GM19395 (cell line): Measurements from ENCODE around the gene KIRREL1.
"Not testable (repeated sequence)": the region's sequence is repeated elsewhere in the genome, so short reads cannot be mapped to it uniquely, and the experiment has no call there.

Experiments used
- ATAC-seq: cut with Tn5 transposase; IDR thresholded peaks from one replicate; pipeline ENCODE4 v1.9.1; 2021; ENCODE audit warnings: mild to moderate bottlenecking, moderate library complexity; ENCODE audit not compliant: unreplicated experiment

KIRREL1 gene

GRCh38 chr1:158128531-158128930, 135.1 kb downstream of the KIRREL1 start:
- not testable (repeated sequence) for ATAC-seq

DNA sequence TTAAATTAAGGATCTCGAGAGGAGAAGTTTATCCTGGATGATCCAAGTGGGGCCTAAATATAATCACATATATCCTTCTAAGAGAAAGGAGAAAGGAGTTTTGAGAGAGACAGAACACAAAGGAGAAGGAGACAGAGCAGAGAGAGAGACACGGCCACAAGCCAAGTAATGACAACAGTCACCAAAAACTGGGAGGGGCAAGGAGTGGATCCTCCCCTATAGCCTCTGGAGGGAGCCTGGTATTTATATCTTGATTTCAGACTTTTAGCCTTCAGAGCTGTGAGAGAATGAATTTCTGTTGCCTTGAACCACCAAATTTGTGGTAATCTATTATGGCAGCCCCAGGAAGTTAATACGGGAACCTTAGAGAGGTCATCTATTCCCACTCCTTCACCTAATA, 137.8 kb downstream of the KIRREL1 start:
- no peak for ATAC-seq

DNA sequence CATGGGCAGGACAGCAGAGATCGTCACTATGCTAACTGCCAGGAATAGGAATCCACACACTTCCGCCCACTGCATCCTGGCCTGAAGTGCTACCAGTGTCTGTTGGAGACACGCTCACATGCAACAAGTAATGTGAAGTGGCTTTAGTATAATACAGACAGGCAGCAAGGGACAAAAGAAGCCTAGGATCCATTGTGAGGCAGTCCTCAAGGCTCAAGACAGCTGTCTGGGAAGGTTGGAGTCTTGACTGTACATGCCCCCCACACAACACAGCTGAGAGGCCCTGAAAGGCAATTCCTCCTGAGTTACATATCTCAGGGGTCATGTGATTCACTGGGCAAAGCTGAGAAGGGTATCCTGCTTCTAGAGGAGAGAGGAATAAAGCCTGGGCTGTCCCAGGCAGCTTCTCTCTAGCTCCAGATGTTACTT, 147.3 kb downstream of the KIRREL1 start:
- no peak for ATAC-seq

GRCh38 chr1:158145173-158145719, 151.8 kb downstream of the KIRREL1 start:
- ATAC-seq, result no peak

GRCh38 chr1:158146165-158146564, 152.7 kb downstream of the KIRREL1 start:
- ATAC-seq, result no peak

DNA sequence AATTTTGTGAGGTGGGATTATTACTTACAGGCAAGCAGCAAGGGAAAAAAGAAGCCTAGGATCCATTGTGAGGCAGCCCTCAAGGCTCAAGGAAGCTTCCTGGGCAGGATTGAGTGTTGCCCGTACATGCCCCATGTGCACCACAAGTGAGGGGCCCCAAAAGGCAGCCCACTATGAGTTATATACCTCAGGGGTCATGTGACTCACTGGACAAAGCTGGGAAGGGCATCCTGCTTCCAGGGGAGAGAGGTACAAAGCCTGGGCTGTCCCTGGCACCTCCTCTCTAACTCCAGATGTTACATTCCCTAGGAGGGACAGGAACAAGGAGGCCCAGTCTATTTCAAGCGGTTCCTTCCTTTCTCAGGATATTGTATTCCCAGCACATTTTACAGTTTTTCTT, 153.3 kb downstream of the KIRREL1 start:
- ATAC-seq, result no peak

DNA sequence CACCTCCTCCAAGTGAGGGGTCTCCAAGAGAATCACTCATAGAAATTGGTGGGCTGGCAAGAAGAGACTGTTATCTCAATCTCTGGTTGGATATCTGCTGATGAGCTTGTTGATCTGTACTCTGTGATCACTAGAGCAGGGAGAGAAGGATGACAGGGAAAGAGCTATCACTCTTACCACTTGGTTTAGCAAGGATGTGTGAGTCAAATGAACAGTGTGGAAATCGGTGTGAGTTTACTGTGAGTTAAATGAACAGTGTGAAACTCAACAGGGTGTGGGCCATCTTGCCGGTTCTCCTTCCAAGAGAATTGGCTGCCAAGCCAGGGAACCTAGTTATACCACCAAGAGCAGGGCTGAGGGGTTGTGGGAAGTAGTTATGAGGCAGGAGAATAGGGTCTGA, 154.0 kb downstream of the KIRREL1 start:
- no peak for ATAC-seq

DNA sequence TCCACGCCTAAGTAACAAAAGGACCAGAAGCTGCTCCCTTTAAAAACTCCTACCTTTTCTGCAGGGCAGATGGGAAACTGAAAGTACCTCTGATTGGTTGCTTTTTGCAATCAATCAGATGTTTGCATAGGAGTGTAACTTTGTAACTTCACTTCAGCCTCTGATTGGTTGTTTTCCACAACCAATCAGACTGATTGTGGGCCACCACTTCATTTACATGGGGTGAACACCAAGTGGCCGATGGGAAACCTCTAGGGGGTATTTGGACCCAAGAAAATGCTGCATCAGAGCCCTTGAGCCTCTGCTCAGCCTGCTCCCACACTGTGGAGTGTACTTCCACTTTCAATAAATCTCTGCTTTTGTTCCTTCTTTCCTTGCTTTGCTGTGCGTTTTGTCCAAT, 154.4 kb downstream of the KIRREL1 start:
- no peak for ATAC-seq

- no peak for ATAC-seq
These were observed 155.0 kb downstream of the KIRREL1 start for GRCh38 chr1:158148468-158148867.

DNA sequence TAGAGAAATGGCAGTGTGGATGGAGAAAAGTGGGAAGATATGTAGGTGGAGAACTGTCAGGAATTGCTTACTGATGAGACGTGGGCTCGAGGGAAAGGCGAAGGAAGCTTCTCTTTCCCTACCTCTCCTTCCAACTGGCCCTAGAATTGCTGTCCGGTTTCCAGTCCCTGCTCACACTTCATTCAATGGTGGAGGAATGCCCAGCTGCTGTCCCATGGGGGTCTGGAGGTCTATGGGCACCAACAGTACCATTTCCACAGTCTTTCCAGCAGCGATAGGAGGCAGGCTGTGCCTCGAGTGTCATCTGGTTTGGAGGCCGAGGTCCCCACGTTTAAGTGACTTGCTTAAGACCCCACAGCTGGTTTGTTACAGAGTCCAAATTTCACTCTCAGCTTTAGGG, 155.7 kb downstream of the KIRREL1 start:
- ATAC-seq, result no peak
